NCI-H2171 treated with DMSO at 0.1 percent for 48 hours (cell line): ENCODE data around the gene TMA7B.
"Not testable (repeated sequence)": the region's sequence is repeated elsewhere in the genome, so short reads cannot be mapped to it uniquely, and the experiment has no call there.

Source experiments
- DNase-seq: peaks from one replicate; lab custom pipeline; 2025; lab: John Stamatoyannopoulos, UW

The TMA7B gene

DNA sequence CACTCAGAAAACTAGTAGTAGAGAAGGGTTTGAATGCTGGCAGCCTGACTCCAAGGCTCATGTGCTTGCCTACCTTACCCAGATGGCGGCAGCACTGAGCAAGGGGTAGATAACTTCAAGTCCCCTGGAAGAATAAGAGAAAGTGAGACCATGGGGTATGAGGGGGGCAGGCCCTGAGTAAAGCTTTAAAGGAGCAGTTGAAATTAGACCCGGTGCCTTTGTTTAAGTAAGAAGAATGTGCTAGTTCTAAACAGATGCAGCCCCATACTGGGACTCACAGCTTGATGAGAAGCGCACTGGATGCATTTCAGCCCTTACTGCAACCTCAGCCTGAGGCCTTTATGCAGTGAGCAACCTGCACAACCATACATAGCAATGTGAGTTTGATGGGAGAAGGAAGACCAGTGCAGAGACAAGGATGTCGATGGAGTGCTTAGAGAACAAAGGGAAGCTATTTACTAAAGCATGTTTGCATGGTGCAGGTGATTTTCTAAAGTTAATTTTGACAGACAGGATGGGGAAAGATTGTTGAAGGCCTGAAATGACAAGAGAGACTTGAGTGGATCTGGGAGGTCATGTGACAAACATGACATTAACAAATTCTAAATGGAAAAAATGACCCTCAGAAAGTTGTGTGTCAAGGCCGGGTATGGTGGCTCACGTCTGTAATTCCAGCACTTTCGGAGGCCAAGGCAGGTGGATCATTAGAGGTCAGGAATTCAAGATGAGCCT is 27.1 kb upstream of the TMA7B start:
- DNase-seq = no peak

DNA sequence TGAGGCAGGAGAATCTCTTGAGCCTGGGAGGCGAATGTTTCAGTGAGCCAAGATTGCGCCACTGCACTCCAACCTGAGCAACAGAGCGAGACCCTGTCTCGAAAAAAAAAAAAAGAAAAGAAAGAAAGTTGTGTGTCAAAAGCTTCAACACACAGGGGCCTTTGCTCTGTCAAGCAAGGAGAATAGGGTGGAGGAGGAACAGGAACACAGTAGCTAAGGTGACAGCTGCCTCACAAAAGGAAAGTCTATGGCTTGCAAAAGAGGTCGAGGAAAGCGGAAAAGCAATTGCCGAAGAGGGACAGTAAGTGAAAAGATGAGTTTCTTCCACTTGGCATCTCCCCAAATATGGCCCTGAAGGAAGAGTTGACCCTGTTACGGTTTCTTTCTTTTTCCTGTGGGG is 26.5 kb upstream of the TMA7B start:
- no peak for DNase-seq

DNA sequence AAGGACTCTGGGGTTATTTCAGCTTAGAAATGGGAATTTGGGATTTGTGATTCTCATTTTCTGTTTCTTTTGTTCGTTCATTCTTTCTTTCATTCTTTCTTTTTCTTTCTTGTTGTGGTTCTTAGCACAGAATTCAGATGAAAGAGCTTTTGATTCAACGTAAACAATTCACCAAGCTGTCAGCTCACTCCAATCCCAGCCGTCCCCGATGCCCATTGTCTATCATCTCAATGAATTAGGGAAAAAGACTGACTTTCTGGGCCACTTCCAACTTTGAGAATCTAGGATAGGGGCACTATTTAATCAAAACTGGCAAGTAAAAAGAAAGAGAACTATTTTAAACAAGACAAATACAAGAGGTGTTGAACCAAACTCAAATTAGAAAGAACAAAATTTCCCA is 25.1 kb upstream of the TMA7B start:
- DNase-seq = no peak

DNA sequence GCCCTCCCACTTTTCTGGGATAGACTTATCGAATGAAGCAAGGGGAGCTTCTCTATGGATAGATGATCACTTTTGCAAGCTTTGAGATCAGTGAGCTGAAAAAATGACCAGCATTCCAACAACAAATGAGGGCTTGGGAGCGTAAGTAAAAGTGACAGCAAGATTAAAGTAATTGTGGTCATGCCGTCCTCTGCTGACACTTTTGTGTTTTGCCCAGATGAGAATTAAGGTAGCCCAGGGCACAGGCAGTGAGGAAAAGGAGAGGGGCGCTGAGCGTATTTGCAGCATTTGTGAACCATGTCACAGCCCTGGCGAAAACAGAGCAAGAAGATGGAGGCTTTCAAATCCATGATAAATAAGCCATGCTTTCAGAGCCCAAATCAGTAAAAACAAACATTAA is 24.6 kb upstream of the TMA7B start:
- DNase-seq = no peak

DNA sequence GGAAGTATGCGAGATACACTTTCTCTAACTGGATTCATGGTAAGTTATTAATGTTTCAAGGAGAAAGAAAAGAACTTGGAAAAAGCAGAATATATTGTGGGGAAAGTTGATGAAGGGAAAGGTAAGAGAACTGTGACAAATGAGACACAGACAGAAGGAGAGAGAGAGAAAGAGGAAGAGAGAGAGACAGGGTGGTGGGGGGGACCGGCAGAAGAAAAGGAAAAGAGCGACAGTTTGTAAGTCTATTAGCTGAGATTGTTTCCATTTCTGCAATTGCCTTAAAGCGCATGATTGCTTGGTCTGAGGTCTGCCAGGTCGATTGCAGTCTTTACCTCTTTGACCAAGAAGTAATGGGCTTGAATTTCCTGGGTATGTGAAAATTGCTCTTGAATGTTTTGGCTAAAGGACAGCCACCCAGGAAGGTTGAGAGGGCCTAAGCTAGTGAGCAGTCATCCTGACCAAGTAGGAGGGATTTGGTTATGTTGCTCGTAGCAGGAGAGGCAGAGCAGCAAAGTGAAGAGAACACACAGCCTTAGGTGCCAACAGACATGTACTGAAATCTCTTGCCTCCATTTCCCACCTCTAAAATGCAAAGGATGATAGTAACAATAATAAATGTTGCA is 23.6 kb upstream of the TMA7B start:
- DNase-seq = no peak

DNA sequence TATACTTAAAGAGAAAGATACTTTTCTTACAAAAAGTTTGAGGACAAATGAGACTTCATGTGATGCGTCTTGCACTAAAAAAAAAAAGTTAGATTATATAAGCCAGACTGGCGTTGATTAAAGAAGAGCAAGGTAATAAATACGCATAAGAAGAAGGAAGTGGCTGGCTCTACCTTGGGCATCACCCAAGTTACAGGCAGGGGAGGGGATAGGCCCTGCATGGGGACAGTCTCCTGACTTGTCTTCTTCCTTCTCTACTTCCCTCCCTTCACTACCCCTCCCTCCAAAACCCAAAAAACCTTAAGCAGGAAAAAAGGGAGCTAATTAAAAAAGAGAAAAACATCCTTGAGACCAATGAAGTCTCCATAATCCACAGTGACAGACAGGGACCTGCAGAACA is 22.3 kb upstream of the TMA7B start:
- DNase-seq = no peak

DNA sequence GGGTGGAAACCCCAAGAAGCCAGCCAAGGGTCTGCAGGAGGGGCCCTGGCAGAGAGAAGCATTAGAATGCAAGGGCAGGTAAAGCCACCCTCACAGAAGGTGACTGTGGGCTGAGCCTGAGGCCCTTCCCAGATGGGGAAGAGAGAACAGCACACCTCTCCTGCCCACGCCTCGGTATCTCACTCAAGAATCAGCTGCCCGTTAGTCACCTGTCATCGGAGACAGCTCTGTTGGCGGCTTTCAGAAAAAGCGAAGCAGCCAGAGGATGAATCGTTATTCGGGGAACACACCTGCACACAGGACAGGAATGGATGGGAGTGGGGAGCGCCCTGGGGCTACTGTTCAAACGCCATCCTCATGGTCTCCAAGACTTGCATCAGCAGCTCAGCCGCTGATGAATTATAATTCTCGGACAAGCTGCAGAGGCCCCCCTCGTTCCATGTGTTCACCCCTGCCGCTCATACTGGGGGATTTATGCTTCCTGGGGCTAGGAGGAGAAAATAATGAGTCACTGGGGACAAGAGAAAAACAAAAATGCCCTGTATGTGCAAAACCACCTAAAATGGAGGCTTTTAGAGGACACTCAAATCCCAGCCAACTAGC is 21.6 kb upstream of the TMA7B start:
- DNase-seq = no peak

DNA sequence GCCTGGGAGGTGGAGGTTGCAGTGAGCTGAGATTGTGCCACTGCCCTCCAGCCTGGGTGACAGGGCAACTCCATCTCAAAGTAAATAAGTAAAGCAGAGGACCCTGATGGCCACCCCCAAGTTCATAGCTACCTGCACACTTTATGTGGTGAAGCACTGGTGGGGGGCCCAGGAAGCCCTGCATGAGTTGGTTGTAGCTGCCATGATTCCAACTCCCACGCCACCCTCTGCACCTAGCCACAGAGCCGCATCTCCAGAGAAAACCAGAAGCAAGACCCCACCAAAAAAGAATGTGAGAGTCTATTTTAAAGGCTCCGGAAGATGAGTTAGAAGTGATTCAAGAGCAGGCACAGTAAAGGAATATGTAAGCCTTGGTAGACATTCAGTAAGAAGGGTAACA is 20.4 kb upstream of the TMA7B start:
- no peak for DNase-seq

DNA sequence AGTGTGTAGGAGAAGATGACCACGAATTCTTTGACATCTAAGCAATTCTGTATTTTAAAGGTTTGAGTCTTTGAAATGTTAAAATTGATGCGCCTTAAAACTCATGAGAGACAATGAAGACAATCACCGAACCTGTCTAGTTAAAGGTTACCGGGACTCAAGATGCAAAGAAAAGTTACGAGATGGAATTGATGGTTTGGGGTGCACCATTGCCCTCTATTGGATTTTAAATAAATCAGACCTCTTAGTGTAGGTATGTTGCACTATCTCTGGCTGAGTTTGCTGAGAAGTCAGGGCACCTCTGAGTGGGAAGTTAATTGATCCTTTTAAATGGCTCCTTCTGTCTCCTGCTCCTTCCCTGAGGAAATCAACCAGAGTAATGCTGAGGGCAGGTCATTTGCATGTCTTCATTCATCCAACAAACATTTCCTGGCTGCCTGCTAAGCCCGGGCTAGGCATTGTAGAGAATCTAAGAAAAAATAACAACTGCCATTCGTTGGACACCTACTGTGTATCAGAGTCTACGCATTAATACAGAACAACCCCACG is 19.4 kb upstream of the TMA7B start:
- DNase-seq = no peak

DNA sequence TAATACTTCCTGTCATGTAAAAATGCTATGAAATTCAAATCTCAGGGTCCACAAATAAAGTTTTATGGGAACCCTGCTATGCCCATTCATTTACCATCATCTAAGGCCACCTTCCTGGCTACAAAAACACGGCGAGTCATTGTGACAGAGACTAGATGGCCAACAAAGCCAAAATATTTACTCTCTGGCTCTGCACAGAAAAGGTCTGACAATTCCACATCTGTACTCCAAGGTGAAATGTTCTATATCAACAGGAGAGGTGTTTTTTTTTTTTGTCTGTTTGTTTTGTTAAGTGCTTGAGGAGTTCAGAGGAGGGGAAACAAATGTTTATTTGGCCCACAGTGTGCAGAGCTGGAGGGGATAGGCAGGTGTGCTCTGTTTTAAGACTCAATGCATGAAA is 18.6 kb upstream of the TMA7B start:
- DNase-seq = no peak

DNA sequence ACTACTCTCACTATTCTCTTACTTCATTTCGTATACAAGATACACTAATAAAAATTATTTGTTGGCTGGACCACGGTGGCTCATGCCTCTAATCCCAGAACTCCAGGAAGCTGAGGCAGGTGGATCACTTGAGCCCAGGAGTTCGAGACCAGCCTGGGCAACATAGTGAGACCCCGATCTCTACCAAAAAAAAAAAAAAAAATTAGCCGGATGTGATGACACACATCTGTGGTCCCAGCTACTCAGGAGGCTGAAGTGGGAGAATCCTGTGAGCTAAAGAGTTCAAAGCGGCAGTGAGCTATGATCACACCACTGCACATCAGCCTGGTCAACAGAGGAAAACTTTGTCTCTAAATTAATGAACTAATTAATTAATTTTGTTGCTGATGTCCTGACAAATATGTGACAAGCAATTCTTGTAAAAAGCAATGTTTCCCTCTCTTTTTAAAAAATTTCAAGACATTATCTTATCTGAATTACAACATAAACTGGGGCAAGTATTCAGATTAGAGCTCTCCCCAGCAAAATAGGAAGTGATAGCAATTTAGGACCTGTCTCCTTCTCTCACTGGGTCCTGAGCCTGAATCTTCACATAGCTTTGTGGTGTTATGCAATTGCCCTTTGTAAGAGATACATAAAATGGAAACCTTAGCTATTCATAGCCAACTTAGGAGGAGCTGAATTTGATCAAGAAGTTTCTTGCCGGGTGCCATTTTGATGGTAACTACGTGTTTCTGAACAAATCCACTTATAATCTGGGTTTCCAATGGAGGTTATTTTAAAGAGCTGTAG is 17.6 kb upstream of the TMA7B start:
- no peak for DNase-seq

DNA sequence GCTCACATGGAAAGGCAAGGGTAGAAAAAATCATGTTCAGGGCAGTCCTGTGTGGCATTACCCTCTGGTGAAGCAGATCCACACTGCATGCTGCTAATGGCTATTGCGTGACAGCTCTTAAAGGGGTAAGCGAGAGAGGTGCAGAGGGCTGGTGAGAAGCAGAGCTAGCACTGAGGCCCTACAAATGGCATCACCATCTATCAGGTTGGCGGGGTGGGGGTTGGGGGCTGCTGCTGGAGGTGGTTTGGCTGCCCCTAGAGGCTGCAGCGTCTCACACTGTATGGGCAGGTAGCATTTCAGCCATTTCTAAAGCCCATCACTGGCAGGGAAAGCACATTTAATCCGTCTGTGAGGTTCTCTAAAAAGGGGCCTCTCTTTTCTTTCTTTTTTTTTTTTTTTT is 16.9 kb upstream of the TMA7B start:
- DNase-seq = no peak

DNA sequence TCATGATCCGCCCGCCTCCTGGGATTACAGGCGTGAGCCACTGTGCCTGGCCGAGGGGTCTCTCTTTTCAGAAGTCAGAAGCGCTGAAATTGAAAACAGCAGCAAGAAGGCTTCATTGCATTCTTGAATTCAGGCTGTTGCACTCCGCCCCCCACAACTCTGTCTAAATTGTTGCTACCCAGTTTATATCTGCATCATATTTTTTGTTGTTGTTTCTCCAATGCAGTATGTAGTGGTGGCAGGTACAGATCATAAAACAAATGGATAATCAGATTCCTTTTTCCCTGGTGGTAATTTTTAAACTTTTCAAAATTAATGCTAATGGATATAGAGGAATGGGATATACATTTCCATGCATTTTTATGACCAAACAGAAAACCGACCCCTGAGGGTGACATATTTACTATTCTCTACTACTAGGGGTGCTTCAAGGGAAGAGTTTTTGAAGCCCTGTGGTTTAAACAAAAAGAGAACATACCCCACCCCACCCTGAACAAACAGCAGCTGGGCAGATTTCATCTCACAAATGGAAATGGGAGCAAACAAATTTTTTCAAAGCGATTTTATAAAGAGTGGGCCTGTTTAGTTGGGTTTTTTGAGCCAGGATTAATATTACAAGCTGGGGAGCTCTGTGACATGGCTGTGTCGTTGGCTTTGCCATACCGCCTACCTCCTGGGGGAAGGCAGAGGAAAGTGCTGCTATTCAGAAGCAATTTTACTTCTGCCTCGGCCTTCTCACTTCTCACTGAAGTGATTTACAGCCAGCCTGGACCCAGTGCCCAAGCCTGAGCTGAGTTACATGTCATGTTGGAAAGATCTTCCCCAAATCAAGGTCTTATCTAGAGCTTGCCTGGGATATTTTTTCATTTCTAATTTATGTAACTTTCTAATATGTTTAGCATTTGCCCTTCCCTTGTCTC is 16.0 kb upstream of the TMA7B start:
- no peak for DNase-seq

DNA sequence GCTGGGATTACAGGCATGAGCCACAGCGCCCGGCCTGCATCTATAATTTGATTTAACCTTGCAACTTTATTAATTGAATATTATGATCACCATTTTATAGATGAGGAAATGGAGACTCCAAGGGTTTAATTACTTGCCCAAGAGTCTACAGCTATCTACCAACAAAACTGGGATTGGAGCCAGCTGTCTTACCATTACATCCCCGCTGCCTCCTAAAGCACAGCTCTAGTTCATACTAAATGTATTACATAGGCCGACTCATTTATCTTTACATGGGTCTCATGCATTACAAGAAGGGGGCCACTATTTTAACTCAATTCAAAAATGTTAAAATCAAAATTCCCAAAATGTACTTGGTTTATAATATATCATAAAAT is 14.1 kb upstream of the TMA7B start:
- DNase-seq = no peak

DNA sequence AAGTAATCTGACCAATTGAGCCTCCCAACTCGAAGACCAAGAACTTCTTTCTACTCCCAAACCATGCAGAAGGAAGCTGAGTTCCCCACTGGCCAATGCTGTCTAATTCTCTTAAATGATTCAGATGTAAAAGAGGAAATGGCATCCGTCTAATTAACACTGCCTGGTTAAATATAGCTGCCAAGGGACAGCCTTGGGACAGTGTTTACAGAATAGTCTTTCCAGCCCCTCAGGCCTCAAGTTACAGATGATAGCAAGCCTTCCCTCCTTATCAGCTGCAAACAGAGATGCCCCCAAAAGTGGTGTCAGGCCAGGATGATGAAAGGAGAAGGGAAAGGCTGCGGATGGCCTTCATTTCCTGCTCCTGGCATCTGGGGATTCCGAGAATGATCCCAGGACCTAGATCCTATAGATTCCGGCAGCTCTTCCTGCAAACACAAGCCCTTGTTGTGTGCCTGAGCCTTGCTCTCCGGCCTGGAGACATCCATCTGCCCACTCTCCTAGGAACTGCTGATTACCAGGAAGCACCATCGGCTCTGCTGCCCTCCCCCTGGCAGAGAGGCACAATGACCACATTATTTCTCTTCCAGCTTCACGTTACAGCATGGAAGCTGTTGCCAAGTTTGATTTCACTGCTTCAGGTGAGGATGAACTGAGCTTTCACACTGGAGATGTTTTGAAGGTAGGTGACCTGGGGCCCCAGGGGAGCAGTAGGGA is 13.5 kb upstream of the TMA7B start:
- no peak for DNase-seq

DNA sequence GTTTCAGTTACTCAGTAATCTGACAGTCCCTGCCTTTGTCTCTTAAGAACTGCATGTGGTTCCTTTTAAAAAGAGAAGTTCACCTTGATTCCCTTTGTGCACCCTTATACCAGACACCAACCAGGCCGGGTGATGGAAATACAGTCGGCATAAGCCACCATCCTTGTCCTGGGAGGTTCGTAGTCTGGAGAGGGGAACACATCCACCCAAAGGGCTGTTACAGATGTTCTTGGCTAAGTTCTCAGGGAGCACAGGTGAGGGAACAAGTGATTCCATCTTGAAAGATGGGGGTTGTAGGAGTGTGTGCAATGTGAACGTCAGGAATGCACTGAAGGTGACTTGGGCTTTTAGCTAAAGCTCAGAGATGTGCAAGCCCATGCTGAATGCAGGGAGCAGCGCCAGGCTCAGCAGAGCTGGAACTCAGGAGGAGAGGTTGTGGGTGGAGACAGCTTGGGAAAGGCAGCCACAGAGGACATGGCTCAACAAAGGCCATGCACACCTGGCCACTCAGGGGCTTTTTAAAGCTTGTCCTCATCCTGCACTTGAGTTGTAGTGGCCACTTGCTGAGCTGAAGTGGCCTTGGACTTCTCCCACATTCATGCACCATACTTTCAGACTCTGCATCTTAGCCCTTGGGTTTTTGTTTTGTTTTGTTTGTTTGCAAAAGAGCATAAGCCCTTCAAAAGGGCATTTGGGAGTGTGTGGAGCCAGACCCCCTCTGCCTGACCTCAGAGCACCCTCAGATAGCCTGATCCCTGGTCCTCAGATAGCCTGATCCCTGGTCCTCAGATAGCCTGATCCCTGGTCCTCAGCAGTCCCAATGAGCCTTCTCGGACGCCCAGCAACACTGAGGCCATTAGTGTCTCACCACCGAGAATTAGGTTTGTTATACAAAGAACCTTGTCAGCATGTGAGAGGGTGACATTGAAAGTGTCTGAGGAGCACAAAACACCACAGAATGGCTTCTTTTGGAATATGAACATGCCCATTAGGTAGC is 12.7 kb upstream of the TMA7B start:
- no peak for DNase-seq

DNA sequence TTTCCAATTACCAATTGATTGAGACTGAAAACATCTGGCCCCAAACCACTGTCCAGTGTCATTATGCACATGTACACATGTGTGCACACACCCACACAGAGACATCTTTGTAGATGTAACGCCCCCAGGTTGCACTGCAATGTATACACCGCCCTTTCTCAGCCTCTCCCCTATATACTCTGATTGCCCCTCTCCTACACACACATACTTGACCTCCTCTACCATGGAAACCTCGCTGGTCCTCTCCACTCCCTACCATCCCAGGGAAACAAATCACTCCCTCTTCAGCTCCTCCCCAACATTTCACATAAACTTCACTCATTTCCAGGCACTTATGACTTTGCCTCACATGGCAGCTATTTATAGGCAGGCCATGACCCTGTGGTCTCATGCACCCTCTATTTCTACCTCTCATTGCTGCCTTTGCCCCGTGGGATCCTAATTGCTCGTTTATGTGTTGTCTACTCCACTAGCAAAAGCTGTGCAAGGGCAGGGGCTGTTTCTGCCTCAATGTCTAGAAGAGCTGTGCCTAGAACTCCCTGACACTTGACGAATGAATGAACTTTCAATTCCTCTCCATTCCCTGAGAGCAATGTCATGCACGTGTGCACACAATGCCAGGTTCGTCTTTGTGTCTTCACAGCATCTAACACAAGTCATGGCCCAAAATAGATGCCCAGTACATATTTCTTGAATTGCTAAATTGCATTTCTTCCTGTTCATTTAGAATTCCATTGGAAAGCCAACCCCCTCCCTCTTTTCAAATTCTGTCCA is 10.0 kb upstream of the TMA7B start:
- DNase-seq = no peak

DNA sequence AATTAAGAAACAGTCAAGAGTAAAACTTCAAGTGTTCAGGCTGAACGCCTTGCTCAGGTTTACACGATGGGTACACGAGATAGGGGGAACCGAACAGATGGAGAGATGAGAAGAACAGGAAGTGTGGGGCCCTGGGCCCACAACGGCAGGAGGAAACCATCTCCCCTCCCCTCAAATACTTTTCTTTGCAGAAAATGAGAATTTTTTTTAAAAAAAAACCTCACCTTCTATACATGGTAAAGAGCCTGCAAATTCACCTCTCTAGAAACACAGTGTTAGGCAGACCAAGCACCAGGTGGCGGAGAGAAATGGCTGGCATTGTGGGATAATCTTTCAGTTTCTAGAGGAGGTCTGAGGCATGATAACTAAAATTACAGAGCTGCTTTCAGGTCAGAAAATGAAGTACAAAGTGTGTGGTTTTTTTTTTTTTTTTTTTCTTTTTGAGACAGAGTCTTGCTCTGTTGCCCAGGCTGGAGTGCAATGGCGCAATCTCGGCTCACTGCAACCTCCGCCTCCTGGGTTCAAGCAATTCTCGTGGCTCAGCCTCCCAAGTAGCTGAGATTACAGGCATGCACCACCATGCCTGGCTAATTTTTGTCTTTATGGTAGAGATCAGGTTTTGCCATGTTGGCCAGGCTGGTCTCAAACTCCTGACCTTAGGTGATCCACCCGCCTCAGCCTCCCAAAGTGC is 8.4 kb upstream of the TMA7B start:
- not testable (repeated sequence) for DNase-seq
